Cardiac fibroblast (primary cell): ENCODE data around the gene KLHL17.

Experiments
- DNase-seq, 2 donors: peaks; one replicate each; pipeline versions ENCODE4 v3.0.0 to v3.0.0-alpha.2; 2010; ENCODE audit warnings: low read depth in 2 of 2
- H3K4me3 ChIP-seq, 2 donors: replicated peaks in 1 of 2; 1 replicate in 1 of 2; 2 replicates in 1 of 2; pipeline ENCODE4 v1.5.1; 2011; ENCODE audit warnings: low read depth in 2 of 2, low read length in 2 of 2, mild to moderate bottlenecking in 2 of 2, moderate library complexity in 1 of 2
- TF ChIP-seq, protein P1 (sequence below): IDR thresholded peaks from one replicate; pipeline ENCODE4 v1.5.1; 2011; ENCODE audit warnings: low read depth, mild to moderate bottlenecking, low read length, inconsistent platforms

The KLHL17 gene

DNA sequence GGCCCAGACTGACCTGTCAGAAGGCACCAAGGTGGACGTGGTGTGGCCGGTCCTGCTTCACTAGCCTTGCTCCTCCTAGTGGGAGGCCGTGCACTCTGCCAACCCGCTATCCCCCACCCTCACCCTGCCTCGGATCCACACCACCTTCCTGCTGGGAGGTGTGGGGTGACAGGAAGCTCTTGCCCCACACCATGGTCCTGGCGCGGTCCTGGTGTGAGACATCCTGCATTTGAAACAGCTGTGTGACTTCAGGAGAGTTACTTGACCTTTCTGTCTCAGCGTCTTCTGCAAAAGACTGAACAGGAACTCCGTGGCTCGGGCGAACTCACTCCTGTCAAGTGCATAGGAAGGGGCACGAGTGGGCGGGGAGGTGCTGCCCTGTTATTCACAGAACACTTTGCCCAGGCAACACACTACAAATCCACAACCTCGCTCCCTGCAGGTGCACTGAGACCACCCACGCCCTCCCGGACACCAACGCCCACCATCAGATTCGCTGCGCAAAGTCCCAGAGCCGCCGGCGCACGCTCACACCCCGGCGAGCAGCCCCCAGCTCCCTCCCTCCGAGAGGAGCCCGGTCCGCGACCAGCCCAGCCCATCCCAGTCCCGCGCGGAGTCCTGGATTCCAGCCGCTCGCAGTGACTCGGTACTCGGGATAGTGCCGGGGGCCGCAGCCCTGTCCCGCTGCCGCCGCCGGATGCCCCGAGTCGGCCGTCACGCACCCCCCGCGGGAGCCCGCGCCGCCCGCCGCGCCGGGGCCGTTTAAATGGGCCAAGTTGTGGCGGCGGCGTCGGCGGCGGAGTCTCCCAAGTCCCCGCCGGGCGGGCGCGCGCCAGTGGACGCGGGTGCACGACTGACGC lies 37.0 kb upstream of the KLHL17 start, which contains the start of gene SAMD11:
Gene SAMD11, plus strand, starts transcription at position 793 of the 860 bp plus-strand sequence. CDS start 509 bp downstream, outside the sequence.
- H3K4me3 ChIP-seq: peak within 1 kb of the TSS; percentile 18 to 43
- TF ChIP-seq, protein P1, sequence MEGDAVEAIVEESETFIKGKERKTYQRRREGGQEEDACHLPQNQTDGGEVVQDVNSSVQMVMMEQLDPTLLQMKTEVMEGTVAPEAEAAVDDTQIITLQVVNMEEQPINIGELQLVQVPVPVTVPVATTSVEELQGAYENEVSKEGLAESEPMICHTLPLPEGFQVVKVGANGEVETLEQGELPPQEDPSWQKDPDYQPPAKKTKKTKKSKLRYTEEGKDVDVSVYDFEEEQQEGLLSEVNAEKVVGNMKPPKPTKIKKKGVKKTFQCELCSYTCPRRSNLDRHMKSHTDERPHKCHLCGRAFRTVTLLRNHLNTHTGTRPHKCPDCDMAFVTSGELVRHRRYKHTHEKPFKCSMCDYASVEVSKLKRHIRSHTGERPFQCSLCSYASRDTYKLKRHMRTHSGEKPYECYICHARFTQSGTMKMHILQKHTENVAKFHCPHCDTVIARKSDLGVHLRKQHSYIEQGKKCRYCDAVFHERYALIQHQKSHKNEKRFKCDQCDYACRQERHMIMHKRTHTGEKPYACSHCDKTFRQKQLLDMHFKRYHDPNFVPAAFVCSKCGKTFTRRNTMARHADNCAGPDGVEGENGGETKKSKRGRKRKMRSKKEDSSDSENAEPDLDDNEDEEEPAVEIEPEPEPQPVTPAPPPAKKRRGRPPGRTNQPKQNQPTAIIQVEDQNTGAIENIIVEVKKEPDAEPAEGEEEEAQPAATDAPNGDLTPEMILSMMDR: no peak
- peak; percentile 78 to 89 for DNase-seq

DNA sequence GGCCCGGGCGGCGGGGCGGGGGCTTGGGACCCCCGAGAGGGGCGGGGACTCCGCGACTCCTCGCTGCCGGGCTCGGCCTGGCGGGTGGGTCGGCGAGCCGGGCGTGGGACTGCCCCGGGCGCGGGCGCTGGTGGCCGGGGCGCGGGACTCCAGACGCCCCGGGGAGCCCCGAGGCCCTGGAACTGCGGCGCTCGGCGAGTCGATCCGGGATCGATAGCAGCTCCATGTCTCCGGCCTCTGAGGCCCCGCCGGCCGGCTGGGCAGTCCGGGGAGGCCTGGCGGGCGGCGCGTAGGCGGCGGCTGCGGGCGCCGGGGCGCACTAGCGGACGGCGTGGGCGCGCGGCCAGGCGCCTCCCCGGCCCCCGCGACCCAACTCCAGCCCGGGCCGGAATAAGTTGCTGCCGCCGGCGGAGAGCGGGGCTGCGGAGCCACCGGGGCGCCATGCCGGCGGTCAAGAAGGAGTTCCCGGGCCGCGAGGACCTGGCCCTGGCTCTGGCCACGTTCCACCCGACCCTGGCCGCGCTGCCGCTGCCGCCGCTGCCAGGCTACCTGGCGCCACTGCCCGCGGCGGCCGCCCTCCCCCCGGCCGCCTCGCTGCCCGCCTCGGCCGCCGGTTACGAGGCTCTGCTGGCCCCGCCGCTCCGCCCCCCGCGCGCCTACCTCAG lies 36.3 kb upstream of the KLHL17 start:
- H3K4me3 ChIP-seq: peak overlapping the region; percentile 15 to 18
- TF ChIP-seq, protein P1: no peak
- no peak for DNase-seq

DNA sequence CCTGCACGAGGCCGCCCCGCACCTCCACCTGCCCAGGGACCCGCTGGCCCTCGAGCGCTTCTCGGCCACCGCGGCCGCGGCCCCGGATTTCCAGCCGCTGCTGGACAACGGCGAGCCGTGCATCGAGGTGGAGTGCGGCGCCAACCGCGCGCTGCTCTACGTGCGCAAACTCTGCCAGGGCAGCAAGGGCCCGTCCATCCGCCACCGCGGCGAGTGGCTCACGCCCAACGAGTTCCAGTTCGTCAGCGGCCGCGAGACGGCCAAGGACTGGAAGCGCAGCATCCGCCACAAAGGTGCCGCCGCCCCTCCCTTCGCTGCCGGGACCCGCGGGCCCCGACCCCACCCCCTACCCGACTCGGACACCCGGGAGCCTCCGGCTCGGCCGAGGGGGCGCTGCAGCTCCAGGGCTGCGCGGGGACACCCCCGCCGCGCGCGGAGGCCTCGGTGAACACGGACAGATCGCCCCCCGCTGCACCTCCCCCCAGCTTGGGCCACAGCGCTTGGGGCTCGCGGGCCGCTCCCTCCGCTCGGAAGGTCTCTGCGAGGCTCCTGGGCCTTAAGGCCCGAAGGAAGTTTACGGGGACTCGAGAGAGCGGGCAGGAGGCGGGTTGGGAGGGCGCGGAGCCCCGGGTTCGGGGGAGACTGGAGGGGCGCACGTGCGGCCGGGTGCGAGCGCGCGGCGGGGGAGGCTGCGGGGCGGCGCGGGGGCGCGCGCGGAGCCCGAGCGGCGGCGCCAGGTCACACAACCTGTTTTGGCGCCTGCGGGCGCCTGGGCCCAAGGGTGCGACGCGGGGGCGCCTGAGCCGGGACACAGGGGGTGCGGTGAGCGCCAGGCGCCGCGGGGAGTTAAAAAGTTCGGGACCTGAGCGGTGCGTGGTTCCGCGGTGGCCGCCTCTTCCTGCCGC lies 35.5 kb upstream of the KLHL17 start:
- DNase-seq: peak in 1 of 2 donors; percentile 35

DNA sequence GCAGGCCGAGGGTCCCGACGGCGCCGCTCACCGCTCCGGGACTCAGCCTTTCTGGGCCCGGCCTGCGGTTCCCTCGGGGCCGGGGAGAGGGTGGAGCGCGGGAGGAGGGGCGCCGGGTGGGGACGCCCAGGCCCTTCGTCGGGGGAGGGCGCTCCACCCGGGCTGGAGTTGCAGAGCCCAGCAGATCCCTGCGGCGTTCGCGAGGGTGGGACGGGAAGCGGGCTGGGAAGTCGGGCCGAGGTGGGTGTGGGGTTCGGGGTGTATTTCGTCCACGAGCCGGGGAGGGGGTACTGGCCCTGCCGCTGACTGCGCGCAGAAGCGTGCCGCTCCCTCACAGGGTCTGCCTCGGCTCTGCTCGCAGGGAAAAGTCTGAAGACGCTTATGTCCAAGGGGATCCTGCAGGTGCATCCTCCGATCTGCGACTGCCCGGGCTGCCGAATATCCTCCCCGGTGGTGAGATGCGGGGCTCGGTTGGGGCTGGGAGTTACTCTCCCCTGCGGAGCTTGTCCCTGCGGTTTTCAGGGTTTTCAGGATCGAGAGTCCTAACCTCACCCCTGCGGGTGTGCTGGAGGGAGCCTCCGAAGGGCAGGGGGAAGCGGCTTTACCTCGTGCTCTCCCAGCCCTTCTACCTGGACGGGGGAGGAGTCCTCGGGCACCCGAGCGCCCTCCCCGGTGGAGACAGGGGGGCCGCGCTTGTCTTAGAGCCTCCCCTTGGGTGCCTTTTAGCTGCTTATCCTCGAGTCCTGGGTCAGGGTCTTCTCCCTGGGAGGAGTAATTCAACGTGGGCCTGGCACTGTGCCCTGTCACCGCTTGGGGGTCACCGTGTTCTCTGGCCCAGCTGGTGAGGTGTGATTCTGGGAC lies 34.6 kb upstream of the KLHL17 start:
- TF ChIP-seq, protein P1: no peak
- DNase-seq: no peak
- peak overlapping the region in 1 of 2 donors; percentile 13 for H3K4me3 ChIP-seq

More for the DNA sequence above, 35.5 kb upstream of the KLHL17 start:
- peak overlapping the region; percentile 18 to 43 for H3K4me3 ChIP-seq
- TF ChIP-seq, protein P1: no peak

DNA sequence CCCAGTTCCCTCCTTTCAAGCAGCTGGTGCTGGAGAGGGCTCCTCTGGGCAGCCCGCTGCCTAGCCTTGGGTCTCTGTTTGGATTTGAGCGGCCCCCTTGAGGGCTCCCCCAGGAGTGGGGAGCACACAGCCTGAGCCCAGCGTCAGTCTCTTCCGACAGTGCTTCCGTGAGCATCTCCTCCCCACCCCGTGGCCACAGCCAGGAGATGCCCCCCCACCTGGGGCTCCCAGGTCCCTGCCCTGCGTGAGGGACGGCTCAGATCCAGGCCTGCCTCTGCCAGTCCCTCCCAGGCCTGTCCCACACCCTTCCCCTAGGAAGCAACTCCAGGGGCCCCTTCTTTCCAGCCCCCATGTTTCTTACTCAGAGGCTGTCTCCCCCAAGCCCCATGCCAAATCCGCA lies 33.1 kb upstream of the KLHL17 start:
- DNase-seq: no peak
- H3K4me3 ChIP-seq: no peak overlapping the region
- TF ChIP-seq, protein P1: no peak
